GM19023 (cell line): Measurements from ENCODE around the gene TCEAL7.

Source experiments
- ATAC-seq: cut with Tn5 transposase; IDR thresholded peaks from one replicate; pipeline ENCODE4 v1.9.1; 2021; ENCODE audit warnings: mild to moderate bottlenecking, moderate library complexity; ENCODE audit not compliant: unreplicated experiment

The TCEAL7 gene

GRCh38 chrX:103363046-103363445 is 33.0 kb downstream of the TCEAL7 start:
- no peak for ATAC-seq

- no peak for ATAC-seq
Measured at GRCh38 chrX:103367502-103367901, 37.5 kb downstream of the TCEAL7 start.

GRCh38 chrX:103369479-103369878 is 39.4 kb downstream of the TCEAL7 start:
- no peak for ATAC-seq

DNA sequence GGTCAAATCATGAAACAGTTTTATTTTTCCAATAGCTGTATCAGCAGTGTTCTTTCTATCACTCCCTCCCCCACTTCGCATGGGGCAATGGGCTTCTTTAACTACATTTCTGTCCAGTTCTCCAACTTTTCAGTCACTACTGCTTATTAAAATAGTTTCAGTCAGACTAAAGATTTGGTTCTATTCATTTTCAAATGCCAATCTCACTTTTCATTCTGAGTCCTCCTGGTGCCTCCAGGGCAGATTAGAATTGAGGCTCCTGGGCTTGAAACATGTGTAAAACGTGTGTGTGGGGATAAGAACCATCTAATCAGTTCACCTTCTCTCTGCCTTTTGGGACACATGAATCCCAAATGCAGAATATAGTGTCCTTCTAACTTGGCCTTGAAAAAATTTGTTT is 42.8 kb downstream of the TCEAL7 start:
- ATAC-seq, result no peak

DNA sequence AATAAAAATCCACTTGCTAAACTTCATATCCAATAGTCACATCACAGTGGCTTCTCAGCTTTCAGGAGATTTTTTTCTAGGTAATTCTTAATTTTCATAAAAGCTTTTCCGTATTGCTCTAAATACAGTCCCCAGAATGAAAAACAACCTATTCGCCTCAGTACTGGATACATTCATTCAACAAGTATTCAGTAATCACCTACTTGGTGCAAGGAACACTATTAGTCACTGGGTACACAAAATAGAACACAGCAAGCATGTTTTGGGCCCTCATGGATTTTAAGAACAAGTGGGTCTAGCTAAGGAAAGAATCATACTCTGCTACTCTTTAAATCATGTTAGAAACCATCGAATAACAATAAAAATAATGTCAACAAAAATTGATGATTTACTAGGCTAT is 43.5 kb downstream of the TCEAL7 start:
- ATAC-seq, result no peak

GRCh38 chrX:103376118-103376978 is 46.3 kb downstream of the TCEAL7 start, which contains the start of gene BEX3:
Gene BEX3, plus strand, starts transcription at chrX:103376538. Its CDS starts 984 bp downstream, at chrX:103377522.
- no peak for ATAC-seq

- ATAC-seq, result no peak
Measured at GRCh38 chrX:103376979-103377324, 46.9 kb downstream of the TCEAL7 start.

- ATAC-seq, result no peak
Measured at GRCh38 chrX:103378990-103379389, 49.0 kb downstream of the TCEAL7 start.
